H9 (cell line): ENCODE data around the gene MMP19. TPM values are rescaled to one million over a fixed set of nuclear protein-coding genes. Genes with fewer than 3 reads are reported as not detected.

Experiments used
- DNase-seq: peaks from one replicate; pipeline ENCODE4 v3.0.0-alpha.2; 2017
- H2AFZ ChIP-seq: one replicate; pipeline ENCODE4 v1.6.1; 2013; ENCODE audit warnings: mild to moderate bottlenecking, low read length, control low read depth, moderate library complexity
- H2AK5ac ChIP-seq: 2 replicates; pipeline ENCODE4 v1.6.1; 2013; ENCODE audit warnings: low read length, control low read depth, mixed read lengths; ENCODE audit not compliant: insufficient read length
- H2BK120ac ChIP-seq: one replicate; pipeline ENCODE4 v1.6.1; 2013; ENCODE audit warnings: low read depth, mild to moderate bottlenecking, low read length, control low read depth, inconsistent platforms; ENCODE audit not compliant: poor library complexity, severe bottlenecking
- H2BK12ac ChIP-seq: 2 replicates; pipeline ENCODE4 v1.6.1; 2013; ENCODE audit warnings: low read length, control low read depth, mixed read lengths, low read depth; ENCODE audit not compliant: insufficient read length
- H2BK15ac ChIP-seq: 2 replicates; pipeline ENCODE4 v1.6.1; 2013; ENCODE audit warnings: low read depth, low read length, control low read depth
- H2BK20ac ChIP-seq: one replicate; pipeline ENCODE4 v1.6.1; 2013; ENCODE audit warnings: low read depth, mild to moderate bottlenecking, low read length, control low read depth, inconsistent platforms; ENCODE audit not compliant: poor library complexity, severe bottlenecking
- H2BK5ac ChIP-seq: 2 replicates; pipeline ENCODE4 v1.6.1; 2013; ENCODE audit warnings: low read length, control low read depth, mixed read lengths; ENCODE audit not compliant: insufficient read length
- H3K14ac ChIP-seq: 2 replicates; pipeline ENCODE4 v1.6.1; 2013; ENCODE audit warnings: low read length, control low read depth; ENCODE audit not compliant: insufficient read depth
- H3K18ac ChIP-seq: 2 replicates; pipeline ENCODE4 v1.6.1; 2013; ENCODE audit warnings: low read depth, mild to moderate bottlenecking, mixed read lengths, low read length, control low read depth; ENCODE audit not compliant: insufficient read length
- H3K23ac ChIP-seq: 2 replicates; pipeline ENCODE4 v1.6.1; 2013; ENCODE audit warnings: low read length, control low read depth, mixed read lengths, low read depth; ENCODE audit not compliant: insufficient read length
- H3K23me2 ChIP-seq: 2 replicates; pipeline ENCODE4 v1.6.1; 2013; ENCODE audit warnings: low read depth, mild to moderate bottlenecking, mixed read lengths, low read length, control low read depth; ENCODE audit not compliant: insufficient read length, poor library complexity, severe bottlenecking
- H3K27ac ChIP-seq: 2 replicates; pipeline ENCODE4 v1.5.1; 2013; ENCODE audit warnings: low read length, control low read depth, mixed read lengths, low read depth; ENCODE audit not compliant: insufficient read length
- H3K27me3 ChIP-seq: 2 replicates; pipeline ENCODE4 v1.6.1; 2013; ENCODE audit warnings: low read length, control low read depth, inconsistent platforms; ENCODE audit not compliant: insufficient read depth
- H3K4ac ChIP-seq: 2 replicates; pipeline ENCODE4 v1.6.1; 2013; ENCODE audit warnings: low read depth, mild to moderate bottlenecking, control low read depth, inconsistent platforms, low read length, moderate library complexity
- H3K4me1 ChIP-seq: 2 replicates; pipeline ENCODE4 v1.6.1; 2013; ENCODE audit warnings: low read length, control low read depth, inconsistent platforms; ENCODE audit not compliant: insufficient read depth
- H3K4me2 ChIP-seq: 2 replicates; pipeline ENCODE4 v1.6.1; 2013; ENCODE audit warnings: low read length, control low read depth, mixed read lengths; ENCODE audit not compliant: insufficient read length, insufficient read depth
- H3K56ac ChIP-seq: 2 replicates; pipeline ENCODE4 v1.6.1; 2013; ENCODE audit warnings: low read depth, mild to moderate bottlenecking, mixed read lengths, low read length, control low read depth; ENCODE audit not compliant: insufficient read length
- H3K79me1 ChIP-seq: 2 replicates; pipeline ENCODE4 v1.6.1; 2013; ENCODE audit warnings: low read depth, mild to moderate bottlenecking, moderate library complexity, low read length, control low read depth, inconsistent platforms; ENCODE audit not compliant: insufficient read depth, poor library complexity, severe bottlenecking
- H3K79me2 ChIP-seq: 2 replicates; pipeline ENCODE4 v1.6.1; 2013; ENCODE audit warnings: low read length, control low read depth, inconsistent platforms; ENCODE audit not compliant: insufficient read depth
- H3K9ac ChIP-seq: 2 replicates; pipeline ENCODE4 v1.6.1; 2013; ENCODE audit warnings: low read length, control low read depth, mixed read lengths; ENCODE audit not compliant: insufficient read length; ENCODE audit errors: extremely low read depth
- H3K9me3 ChIP-seq: one replicate; pipeline ENCODE4 v1.6.1; 2013; ENCODE audit warnings: low read depth, low read length, inconsistent platforms; ENCODE audit not compliant: control insufficient read depth
- H3T11ph ChIP-seq: one replicate; pipeline ENCODE4 v1.6.1; 2013; ENCODE audit warnings: mild to moderate bottlenecking, low read length, control low read depth, inconsistent platforms
- H4K20me1 ChIP-seq: one replicate; pipeline ENCODE4 v1.6.1; 2013; ENCODE audit not compliant: control insufficient read depth, insufficient read length, insufficient read depth
- H4K5ac ChIP-seq: 2 replicates; pipeline ENCODE4 v1.6.1; 2013; ENCODE audit warnings: low read depth, mild to moderate bottlenecking, mixed read lengths, low read length, control low read depth; ENCODE audit not compliant: insufficient read length
- H4K8ac ChIP-seq: replicated peaks from 2 replicates; pipeline ENCODE4 v1.6.1; 2013; ENCODE audit warnings: low read length, control low read depth, mixed read lengths, low read depth; ENCODE audit not compliant: insufficient read length
- H4K91ac ChIP-seq: 2 replicates; pipeline ENCODE4 v1.6.1; 2013; ENCODE audit warnings: low read depth, mild to moderate bottlenecking, moderate library complexity, mixed read lengths, low read length, control low read depth; ENCODE audit not compliant: insufficient read length
- H3K27ac Mint-ChIP-seq, 3 experiments: 2 replicates in 2 of 3; 3 replicates in 1 of 3; pipeline ENCODE4 v1.8.0; 2020 to 2021; ENCODE audit warnings: mixed read lengths in 3 of 3, mild to moderate bottlenecking in 1 of 3, moderate library complexity in 1 of 3
- H3K27me3 Mint-ChIP-seq: 2 replicates; pipeline ENCODE4 v1.8.0; 2021; ENCODE audit warnings: low read depth, mild to moderate bottlenecking, moderate library complexity, mixed read lengths
- H3K36me3 Mint-ChIP-seq, 3 experiments: 2 replicates in 2 of 3; 3 replicates in 1 of 3; pipeline ENCODE4 v1.8.0; 2020 to 2021; ENCODE audit warnings: low read depth in 3 of 3, mixed read lengths in 3 of 3; ENCODE audit not compliant: insufficient read depth in 1 of 3
- H3K4me1 Mint-ChIP-seq, 2 experiments: 2 replicates each; pipeline ENCODE4 v1.8.0; 2020; ENCODE audit warnings: mixed read lengths in 2 of 2
- H3K4me3 Mint-ChIP-seq, 2 experiments: 2 replicates in 1 of 2; 3 replicates in 1 of 2; pipeline ENCODE4 v1.8.0; 2020 to 2021; ENCODE audit warnings: mild to moderate bottlenecking in 2 of 2, mixed read lengths in 2 of 2, moderate library complexity in 1 of 2
- H3K9me3 Mint-ChIP-seq, 2 experiments: 2 replicates in 1 of 2; 3 replicates in 1 of 2; pipeline ENCODE4 v1.8.0; 2020; ENCODE audit warnings: mild to moderate bottlenecking in 2 of 2, mixed read lengths in 2 of 2, moderate library complexity in 1 of 2
- CTCF ChIP-seq: fragments of 200-600 bp; sonication (generic); conservative IDR thresholded peaks from 3 replicates; pipeline ENCODE4 v1.8.0; 2021; ENCODE audit warnings: antibody characterized with exemption, mild to moderate bottlenecking
- WGBS: extraction: QIAGEN DNeasy Blood & Tissue Kit; methylation state at CpG from one replicate; pipeline ENCODE4 v1.1.7; 2013; ENCODE audit warnings: missing lambda C conversion rate, low lambda C conversion rate, mixed read lengths; ENCODE audit not compliant: insufficient read length; ENCODE audit errors: extremely low coverage; 5-methylcytosine and 5-hydroxymethylcytosine counted together
- total RNA-seq: library from RNA; stranded (reverse); gene quantifications from 2 replicates; pipeline ENCODE4 v1.2.1, GENCODE V29; 2021

MMP19 gene
- total RNA-seq, 1 experiment from 2014 or later, result 1.7 TPM

- no peak overlapping the region for H3K56ac ChIP-seq
- no peaks in the 10 kb centered on the region for H3K79me2 ChIP-seq
- H3K23me2 ChIP-seq, result no peaks in the 10 kb centered on the region
- no CpG with 5 or more reads among the region's 3 CpGs for WGBS
- no peaks in the 10 kb centered on the region for H3K27me3 ChIP-seq
- no peak overlapping the region for H3K9ac ChIP-seq
- H3K14ac ChIP-seq, result no peak overlapping the region
- H2AFZ ChIP-seq, result no peak overlapping the region
- Mint-ChIP-seq H3K4me1 (peaks cover 11 to 17% of the 10 kb centered on the region in 2 experiments), H3K9me3 (no peaks in the 10 kb centered on the region), H3K4me3 (no peak overlapping the region), H3K36me3 (no peaks in the 10 kb centered on the region), H3K27me3 (peaks cover 6% of the 10 kb centered on the region), H3K27ac (no peak overlapping the region)
- H4K20me1 ChIP-seq, result no peaks in the 10 kb centered on the region
- H3K4me1 ChIP-seq, result no peaks in the 10 kb centered on the region
- DNase-seq, result no peak
- no peaks in the 10 kb centered on the region for H3K9me3 ChIP-seq
- H2BK120ac ChIP-seq, result no peak overlapping the region
- no peak overlapping the region for H4K91ac ChIP-seq
- H3K4ac ChIP-seq, result no peak overlapping the region
- no peak overlapping the region for H2BK12ac ChIP-seq
- no peak overlapping the region for H2BK5ac ChIP-seq
- H2BK20ac ChIP-seq, result no peak overlapping the region
- H3T11ph ChIP-seq, result no peak overlapping the region
- H3K79me1 ChIP-seq, result no peaks in the 10 kb centered on the region
- H3K23ac ChIP-seq, result no peak overlapping the region
- H3K27ac ChIP-seq, result no peak overlapping the region
- H3K18ac ChIP-seq, result no peak overlapping the region
- H4K5ac ChIP-seq, result no peak overlapping the region
- H3K4me2 ChIP-seq, result no peak overlapping the region
- H4K8ac ChIP-seq, result no peak overlapping the region
- no peak for TF ChIP-seq CTCF
- H2BK15ac ChIP-seq, result no peak overlapping the region
- H2AK5ac ChIP-seq, result no peak overlapping the region
Observed at GRCh38 chr12:55850893-55851292, 8.2 kb upstream of the MMP19 start.
